Adrenal gland (tissue), 12 donors: ENCODE results near the gene MRPS18B. TPM values are rescaled to one million over a fixed set of nuclear protein-coding genes. Genes with fewer than 3 reads are reported as not detected.

Experiments
- DNase-seq, 7 donors: peaks; one replicate each; pipeline ENCODE4 v3.0.0-alpha.2; 2019 to 2020
- H3K27ac ChIP-seq, 5 donors: fragments of 200-600 bp; sonication (generic) in 4 of 5; 1 replicate in 3 of 5; 2 replicates in 2 of 5; pipeline versions ENCODE4 v1.5.1 to v1.8.0; 2016 to 2020; ENCODE audit warnings: mild to moderate bottlenecking in 1 of 5
- H3K27me3 ChIP-seq: fragments of 200-600 bp; 2 replicates; pipeline ENCODE4 v1.8.0; 2021
- H3K36me3 ChIP-seq, 2 donors: fragments of 200-600 bp; replicated peaks in 1 of 2; 1 replicate in 1 of 2; 2 replicates in 1 of 2; pipeline versions ENCODE4 v1.5.1 to v1.8.0; 2018 to 2022
- H3K4me1 ChIP-seq, 2 donors: fragments of 200-600 bp; replicated peaks in 1 of 2; 1 replicate in 1 of 2; 2 replicates in 1 of 2; pipeline versions ENCODE4 v1.5.1 to v1.8.0; 2018 to 2021
- H3K4me3 ChIP-seq, 4 donors: fragments of 200-600 bp; sonication (generic) in 3 of 4; one replicate each; pipeline ENCODE4 v1.5.1; 2016 to 2018
- H3K9me3 ChIP-seq, 3 donors: fragments of 200-600 bp; sonication (generic) in 1 of 3; replicated peaks in 1 of 3; 1 replicate in 2 of 3; 2 replicates in 1 of 3; pipeline versions ENCODE4 v1.5.1 to v1.8.0; 2016 to 2021
- POLR2A ChIP-seq, 2 donors: fragments of 450-650 bp; IDR thresholded peaks; one replicate each; pipeline ENCODE4 v1.6.1; 2017; ENCODE audit warnings: antibody characterized with exemption in 2 of 2, mild to moderate bottlenecking in 2 of 2, moderate library complexity in 1 of 2
- WGBS, 4 donors: extraction: QIAGEN DNeasy Blood & Tissue Kit in 2 of 4; methylation state at CpG; one replicate each; pipeline versions ENCODE4 v1.1.5 to v1.1.7; 2013 to 2017; 5-methylcytosine and 5-hydroxymethylcytosine counted together
- intact Hi-C, 2 donors: fragments of 100-400 bp; cut with DNase I; formaldehyde crosslinking; loops; one replicate each; pipeline versions ENCODE4 v1.14.1 to v1.15.0; 2022 to 2023
- polyA plus RNA-seq, 3 donors: library from polyadenylated mRNA; stranded (reverse); fragments of 200-250 nt in 2 of 3; fragments of 350-450 nt in 1 of 3; fragmentation: Illumina TruSeq in 1 of 3; extraction: RNeasy Lipid Tissue Mini Kit (QIAGEN cat#74804) in 1 of 3; gene quantifications; one replicate each; pipeline ENCODE4 v1.2.3, GENCODE V29; 2013 to 2014
- total RNA-seq, 9 donors: library from RNA; depleted of rRNA in 4 of 9; stranded (reverse); fragments of >200 nt in 4 of 9; fragments of 120-200 nt in 1 of 9; fragmentation: NEBNext Ultra II Directional in 1 of 9; extraction: Animal tissue kit (Norgen Biotek cat#: 25700) in 1 of 9; gene quantifications; one replicate each; pipeline versions ENCODE4 v1.1.0 to v1.2.4, GENCODE V29; 2013 to 2023
- TF ChIP-seq, protein P1 (sequence below), 6 experiments: fragments of 450-650 bp in 4 of 6; fragments of 200-600 bp in 2 of 6; sonication (generic) in 1 of 6; IDR thresholded peaks; 1 replicate in 5 of 6; 2 replicates in 1 of 6; pipeline versions ENCODE4 v1.5.1 to v1.8.0; 2016 to 2021; ENCODE audit warnings: antibody characterized with exemption in 6 of 6, mild to moderate bottlenecking in 2 of 6, moderate library complexity in 1 of 6
- donor health status: healthy with polysubstance abuse.
- donor health status: Bipolar disorder and iron deficiency.
- donor health status: DM: yes; HTN: yes; CAD: no.
- donor health status: DM: no; HTN: no; CAD: no.
- donor health status: DM: no; HTN: no; CAD: no.
- donor health status: DM: yes; HTN: yes; CAD: no.

MRPS18B gene
- total and polyA plus RNA-seq, 12 donors = 43.0 to 105 (median 74.8) TPM

DNA sequence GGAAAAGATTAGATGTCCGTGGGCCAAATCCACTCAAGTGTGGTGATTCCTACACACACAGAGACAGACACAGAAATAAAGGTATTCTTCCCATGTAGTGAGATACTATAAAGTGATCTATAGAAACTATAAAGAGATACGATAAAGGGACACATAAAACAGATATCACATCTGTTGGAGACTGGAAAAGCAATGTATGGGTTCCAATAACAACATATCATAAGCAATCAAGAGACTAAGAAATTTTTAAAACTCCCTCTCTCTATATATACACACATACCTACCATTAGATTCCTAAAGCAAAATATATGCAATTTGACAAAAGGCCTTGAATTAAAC lies 5.8 kb upstream of the MRPS18B start:
- H3K9me3 ChIP-seq = no peaks in the 10 kb centered on the region
- intact Hi-C loops = no loop called here
- 61 to 69% (median 63%) methylated on average over 2 of the region's 2 CpGs for WGBS, 4 donors
- DNase-seq = no peak
- H3K4me1 ChIP-seq = peaks cover 4 to 49% of the 10 kb centered on the region in 2 donors
- H3K36me3 ChIP-seq = peaks cover 0 to 41% of the 10 kb centered on the region in 2 donors
- TF ChIP-seq, protein P1, sequence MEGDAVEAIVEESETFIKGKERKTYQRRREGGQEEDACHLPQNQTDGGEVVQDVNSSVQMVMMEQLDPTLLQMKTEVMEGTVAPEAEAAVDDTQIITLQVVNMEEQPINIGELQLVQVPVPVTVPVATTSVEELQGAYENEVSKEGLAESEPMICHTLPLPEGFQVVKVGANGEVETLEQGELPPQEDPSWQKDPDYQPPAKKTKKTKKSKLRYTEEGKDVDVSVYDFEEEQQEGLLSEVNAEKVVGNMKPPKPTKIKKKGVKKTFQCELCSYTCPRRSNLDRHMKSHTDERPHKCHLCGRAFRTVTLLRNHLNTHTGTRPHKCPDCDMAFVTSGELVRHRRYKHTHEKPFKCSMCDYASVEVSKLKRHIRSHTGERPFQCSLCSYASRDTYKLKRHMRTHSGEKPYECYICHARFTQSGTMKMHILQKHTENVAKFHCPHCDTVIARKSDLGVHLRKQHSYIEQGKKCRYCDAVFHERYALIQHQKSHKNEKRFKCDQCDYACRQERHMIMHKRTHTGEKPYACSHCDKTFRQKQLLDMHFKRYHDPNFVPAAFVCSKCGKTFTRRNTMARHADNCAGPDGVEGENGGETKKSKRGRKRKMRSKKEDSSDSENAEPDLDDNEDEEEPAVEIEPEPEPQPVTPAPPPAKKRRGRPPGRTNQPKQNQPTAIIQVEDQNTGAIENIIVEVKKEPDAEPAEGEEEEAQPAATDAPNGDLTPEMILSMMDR (IDR thresholded peaks at IDR 0.05) = no peak
- no peak for TF ChIP-seq POLR2A (IDR thresholded peaks at IDR 0.05)
- no peak overlapping the region for H3K27ac ChIP-seq
- H3K4me3 ChIP-seq = no peak overlapping the region
- H3K27me3 ChIP-seq = no peaks in the 10 kb centered on the region

DNA sequence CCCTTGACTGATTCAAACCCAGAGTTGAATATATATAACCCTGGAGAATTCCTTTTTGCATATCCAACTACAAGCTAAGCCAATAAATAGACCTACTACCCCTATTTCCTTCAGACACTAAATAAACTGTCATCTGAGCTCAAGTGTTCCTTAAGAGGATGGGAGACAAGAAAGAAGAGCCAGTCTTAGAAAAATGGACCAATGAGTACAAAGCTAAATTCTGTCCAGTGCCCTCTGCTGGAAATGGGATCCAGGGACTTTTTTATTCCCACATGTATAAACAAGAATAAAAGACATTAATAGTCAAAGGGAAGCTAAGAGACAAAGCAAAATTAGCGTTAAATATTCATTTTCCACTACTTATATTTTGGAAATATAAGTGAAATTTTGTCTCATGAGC lies 5.4 kb upstream of the MRPS18B start:
- WGBS, 4 donors = 70 to 79% (median 70%) methylated on average over 1 of the region's 1 CpG
- intact Hi-C loops = no loop called here
- no peaks in the 10 kb centered on the region for H3K27me3 ChIP-seq
- TF ChIP-seq, protein P1 (IDR thresholded peaks at IDR 0.05) = peak in 5 of 6 experiments; percentile 14 to 33 (median 24)
- TF ChIP-seq POLR2A (IDR thresholded peaks at IDR 0.05) = no peak
- peaks cover 0 to 38% of the 10 kb centered on the region in 2 donors for H3K36me3 ChIP-seq
- peaks cover 4 to 49% of the 10 kb centered on the region in 2 donors for H3K4me1 ChIP-seq
- H3K9me3 ChIP-seq = no peaks in the 10 kb centered on the region
- peak overlapping the region in 2 of 5 donors; percentile 53 to 96 for H3K27ac ChIP-seq
- DNase-seq = no peak
- H3K4me3 ChIP-seq = no peak overlapping the region

DNA sequence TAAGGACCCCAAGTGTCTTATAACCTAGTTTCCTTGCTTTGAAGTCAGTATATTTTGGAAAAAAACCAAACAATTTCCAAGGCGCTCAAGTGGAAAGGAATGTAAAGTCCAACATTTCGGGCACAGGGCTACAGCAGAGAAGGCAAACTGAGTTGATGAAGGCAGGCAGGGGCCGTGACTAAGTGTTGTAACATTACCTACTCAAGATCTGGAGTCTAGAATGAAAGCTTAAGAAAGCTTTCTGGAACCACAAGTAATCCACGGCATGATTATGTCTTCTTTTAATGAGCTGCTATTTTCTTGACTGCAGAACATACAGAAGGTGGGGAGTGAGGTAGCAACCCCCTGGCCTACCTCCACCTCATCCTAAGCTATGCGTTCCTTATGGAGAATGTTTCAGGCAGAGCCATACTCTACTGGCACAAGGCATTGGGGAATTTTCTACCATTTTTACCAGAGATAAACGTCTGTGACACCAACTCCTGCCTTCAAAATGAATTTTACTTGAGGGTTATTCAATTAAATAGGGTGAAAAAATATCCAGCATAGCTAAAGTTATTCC lies 4.9 kb upstream of the MRPS18B start:
- Histone ChIP-seq H3K9me3 (no peaks in the 10 kb centered on the region), H3K27ac (peak overlapping the region in 3 of 5 donors; percentile 53 to 96 (median 92)), H3K27me3 (no peaks in the 10 kb centered on the region), H3K4me3 (no peak overlapping the region), H3K36me3 (peaks cover 0 to 33% of the 10 kb centered on the region in 2 donors), H3K4me1 (peaks cover 4 to 43% of the 10 kb centered on the region in 2 donors)
- 41 to 53% (median 48%) methylated on average over 6 of the region's 6 CpGs for WGBS, 4 donors
- intact Hi-C loops = no loop called here
- peak; percentile 34 to 36 for TF ChIP-seq POLR2A (IDR thresholded peaks at IDR 0.05)
- TF ChIP-seq, protein P1 (IDR thresholded peaks at IDR 0.05) = peak in 1 of 6 experiments; percentile 4
- DNase-seq = no peak

DNA sequence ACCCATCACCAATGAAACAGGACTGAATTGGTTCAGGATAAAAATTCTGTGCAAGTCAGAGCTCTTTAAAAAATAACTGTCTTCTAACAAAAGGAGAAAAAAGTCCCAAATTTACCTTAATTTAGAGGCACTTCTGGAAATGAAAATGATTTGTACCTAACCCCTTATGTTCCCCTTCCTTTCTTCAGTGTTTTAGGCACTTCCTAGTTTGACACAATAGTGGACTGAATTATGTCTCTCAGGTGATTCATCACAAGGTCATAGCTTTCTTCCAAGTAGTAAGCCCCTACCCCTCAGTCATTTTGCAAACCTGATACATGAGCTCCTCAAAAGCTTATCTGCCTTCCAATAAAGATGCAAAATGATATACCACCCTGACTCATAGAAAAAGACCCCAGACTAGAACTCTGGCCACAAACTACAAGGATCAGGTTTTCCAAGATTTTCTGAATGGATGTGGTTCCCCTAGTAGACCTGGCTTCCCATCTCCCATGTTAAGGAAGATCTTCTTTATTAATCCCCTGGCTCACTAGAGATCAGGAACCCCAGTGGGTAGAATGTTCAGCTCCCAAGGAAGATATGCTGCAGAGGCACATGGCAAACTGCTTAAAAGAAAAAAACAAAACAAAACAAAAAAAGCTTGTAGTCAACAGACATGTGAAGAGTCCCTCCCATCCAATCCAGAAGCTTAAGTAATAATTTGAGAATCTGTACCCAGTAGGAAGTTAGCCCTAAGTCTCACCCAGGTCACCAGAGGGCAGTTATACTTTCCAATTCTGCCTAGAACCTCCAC lies 4.2 kb upstream of the MRPS18B start:
- DNase-seq = no peak
- H3K4me1 ChIP-seq = peaks cover 6 to 45% of the 10 kb centered on the region in 2 donors
- H3K4me3 ChIP-seq = peak overlapping the region in 1 of 4 donors; percentile 61
- intact Hi-C loops = no loop called here
- H3K27me3 ChIP-seq = no peaks in the 10 kb centered on the region
- TF ChIP-seq, protein P1 (IDR thresholded peaks at IDR 0.05) = no peak
- H3K27ac ChIP-seq = peak overlapping the region; percentile 10 to 96 (median 53)
- no peaks in the 10 kb centered on the region for H3K9me3 ChIP-seq
- H3K36me3 ChIP-seq = peaks cover 0 to 26% of the 10 kb centered on the region in 2 donors
